HTR-8/SVneo (cell line): ENCODE measurements around the gene NCOA1.

Experiments
- DNase-seq: peaks from one replicate; pipeline ENCODE4 v3.0.0; 2011; ENCODE audit warnings: low spot score, mixed read lengths; ENCODE audit not compliant: insufficient read length
- FAIRE-seq: peaks from 2 replicates; lab custom pipeline; 2011; peaks lifted over from hg19 to GRCh38; lab: Jason Lieb, UNC

NCOA1 gene

GRCh38 chr2:24806661-24807036 is 315.6 kb downstream of the NCOA1 start:
- DNase-seq = no peak
- FAIRE-seq = no peak

- no peak for DNase-seq
- no peak for FAIRE-seq
Measured at GRCh38 chr2:24809316-24810007, 318.4 kb downstream of the NCOA1 start.

GRCh38 chr2:24813691-24814137 is 322.7 kb downstream of the NCOA1 start:
- no peak for FAIRE-seq
- DNase-seq = no peak

GRCh38 chr2:24814516-24814915 is 323.5 kb downstream of the NCOA1 start:
- no peak for FAIRE-seq

GRCh38 chr2:24815171-24815570 is 324.1 kb downstream of the NCOA1 start:
- no peak for DNase-seq
- FAIRE-seq = no peak

More at GRCh38 chr2:24814516-24814915, 323.5 kb downstream of the NCOA1 start:
- DNase-seq = no peak

- FAIRE-seq = no peak
- DNase-seq = no peak
Measured at GRCh38 chr2:24816404-24816803, 325.4 kb downstream of the NCOA1 start.

- DNase-seq (peak; percentile 66), FAIRE-seq (peak; percentile 63)
Measured at GRCh38 chr2:24816884-24817283, 325.8 kb downstream of the NCOA1 start.

GRCh38 chr2:24818721-24819167 is 327.7 kb downstream of the NCOA1 start:
- FAIRE-seq = no peak

GRCh38 chr2:24819442-24820174 is 328.6 kb downstream of the NCOA1 start:
- no peak for FAIRE-seq
- DNase-seq = no peak

More at GRCh38 chr2:24818721-24819167, 327.7 kb downstream of the NCOA1 start:
- no peak for DNase-seq

- DNase-seq (no peak), FAIRE-seq (no peak)
Measured at GRCh38 chr2:24820175-24820513, 329.1 kb downstream of the NCOA1 start.
